HCT116 (cell line): ENCODE measurements around the gene FLVCR2. TPM values are rescaled to one million over a fixed set of nuclear protein-coding genes. Genes with fewer than 3 reads are reported as not detected.

Source experiments
- ATAC-seq: fragments of 200-7000 bp; cut with Tn5 transposase; 2 replicates; pipeline ENCODE4 v1.9.1; 2020; ENCODE audit warnings: mild to moderate bottlenecking, moderate library complexity
- BruUV-seq: library from RNA; stranded (reverse); fragments of 400-500 nt; replicated peaks from 2 replicates; lab custom pipeline; 2021; lab: Mats Ljungman, UMichigan
- CTCF ChIA-PET: fragments of 300-600 bp; sonication (Branson Sonifier 250); formaldehyde crosslinking; loops from one replicate; lab custom pipeline; 2021; ENCODE audit warnings: antibody characterized with exemption; lab: Charles Lee
- POLR2A ChIA-PET: fragments of 300-600, 350-600 bp; sonication (Branson Sonifier 250); formaldehyde crosslinking; loops from one replicate; lab custom pipeline; 2021; ENCODE audit warnings: antibody characterized with exemption; lab: Charles Lee
- RAD21 ChIA-PET, 2 experiments: fragments of 300-600 bp; sonication (Branson Sonifier 250); formaldehyde crosslinking; loops; one replicate each; lab custom pipeline; 2023; ENCODE audit warnings: low total read pairs in 2 of 2; ENCODE audit not compliant: uncharacterized antibody in 2 of 2, unreplicated experiment in 2 of 2, low non-redundant PET in 1 of 2; lab: Charles Lee
- DNase-seq: peaks from one replicate; pipeline ENCODE4 v3.0.0-alpha.2; 2010; ENCODE audit warnings: low read depth, low spot score
- H2AFZ ChIP-seq: fragments of 200-600 bp; shearing (Covaris generic), sonication (generic); 2 replicates; pipeline ENCODE4 v1.6.1; 2017; ENCODE audit warnings: low read depth, mixed run types, mixed read lengths, antibody characterized with exemption, low read length; ENCODE audit not compliant: poor library complexity, severe bottlenecking
- H3K27ac ChIP-seq: 2 replicates; pipeline ENCODE4 v1.5.1; 2012; ENCODE audit warnings: low read depth, low read length
- H3K27me3 ChIP-seq: fragments of 200-600 bp; sonication (generic); 2 replicates; pipeline ENCODE4 v1.6.1; 2016; ENCODE audit warnings: mixed run types, low read length, mixed read lengths; ENCODE audit not compliant: insufficient read depth
- H3K36me3 ChIP-seq, 2 experiments: fragments of 200-500 bp in 1 of 2; fragments of 200-600 bp in 1 of 2; sonication (Bioruptor generic) in 1 of 2; sonication (generic) in 1 of 2; 2 replicates each; pipeline versions ENCODE4 v1.5.1 to v1.6.1; 2014 to 2016; ENCODE audit warnings: low read length in 2 of 2, inconsistent platforms in 1 of 2, mixed read lengths in 1 of 2, mixed run types in 1 of 2; ENCODE audit not compliant: insufficient read depth in 2 of 2, control insufficient read depth in 1 of 2
- H3K4me1 ChIP-seq, 2 experiments: fragments of 200-600 bp in 1 of 2; sonication (generic) in 1 of 2; 2 replicates each; pipeline versions ENCODE4 v1.5.1 to v1.6.1; 2012 to 2017; ENCODE audit warnings: low read length in 2 of 2, inconsistent platforms in 1 of 2, mild to moderate bottlenecking in 1 of 2, mixed read lengths in 1 of 2, mixed run types in 1 of 2, moderate library complexity in 1 of 2; ENCODE audit not compliant: insufficient read depth in 2 of 2, control insufficient read depth in 1 of 2
- H3K4me2 ChIP-seq: fragments of 200-600 bp; sonication (generic); 2 replicates; pipeline ENCODE4 v1.6.1; 2017; ENCODE audit warnings: mixed run types, low read length, mixed read lengths
- H3K4me3 ChIP-seq, 2 experiments: fragments of 200-600 bp in 1 of 2; sonication (generic) in 1 of 2; replicated peaks in 1 of 2; 2 replicates each; pipeline ENCODE4 v1.5.1; 2011 to 2016; ENCODE audit warnings: low read length in 2 of 2, control low read depth in 1 of 2, low read depth in 1 of 2, mild to moderate bottlenecking in 1 of 2, mixed read lengths in 1 of 2, mixed run types in 1 of 2
- H3K79me2 ChIP-seq: fragments of 200-600 bp; sonication (generic); 2 replicates; pipeline ENCODE4 v1.6.1; 2017; ENCODE audit warnings: mild to moderate bottlenecking, mixed run types, low read length, moderate library complexity, mixed read lengths; ENCODE audit not compliant: insufficient read depth
- H3K9ac ChIP-seq: fragments of 200-600 bp; sonication (generic); 2 replicates; pipeline ENCODE4 v1.6.1; 2016; ENCODE audit warnings: low read length, mixed read lengths
- H3K9me2 ChIP-seq: fragments of 200-600 bp; sonication (generic), shearing (Covaris generic); 2 replicates; pipeline ENCODE4 v1.6.1; 2017; ENCODE audit warnings: mixed run types, mild to moderate bottlenecking, moderate library complexity; ENCODE audit not compliant: insufficient read depth
- H3K9me3 ChIP-seq, 2 experiments: fragments of 200-500 bp in 1 of 2; fragments of 200-600 bp in 1 of 2; sonication (Bioruptor generic) in 1 of 2; sonication (generic) in 1 of 2; 2 replicates each; pipeline ENCODE4 v1.6.1; 2014 to 2017; ENCODE audit warnings: low read length in 2 of 2, mixed read lengths in 2 of 2, inconsistent platforms in 1 of 2, low read depth in 1 of 2, mild to moderate bottlenecking in 1 of 2, mixed run types in 1 of 2, moderate library complexity in 1 of 2; ENCODE audit not compliant: control insufficient read depth in 1 of 2, insufficient read depth in 1 of 2
- H4K20me1 ChIP-seq: fragments of 200-600 bp; sonication (generic), shearing (Covaris generic); 2 replicates; pipeline ENCODE4 v1.6.1; 2017; ENCODE audit warnings: mixed run types, mild to moderate bottlenecking, moderate library complexity; ENCODE audit not compliant: insufficient read depth
- ATF3 ChIP-seq: IDR thresholded peaks from 2 replicates; pipeline ENCODE4 v1.6.1; 2012
- CBX3 ChIP-seq: IDR thresholded peaks from 2 replicates; pipeline ENCODE4 v1.6.1; 2012; ENCODE audit warnings: low read depth
- CEBPB ChIP-seq: IDR thresholded peaks from 2 replicates; pipeline ENCODE4 v1.6.1; 2012; ENCODE audit warnings: low read depth
- ELF1 ChIP-seq: IDR thresholded peaks from 2 replicates; pipeline ENCODE4 v1.6.1; 2012; ENCODE audit warnings: low read depth, borderline replicate concordance
- EZH2 ChIP-seq: fragments of 200-600 bp; sonication (generic); IDR thresholded peaks from 2 replicates; pipeline ENCODE4 v1.6.1; 2017; ENCODE audit warnings: antibody characterized with exemption, mixed run types
- JUND ChIP-seq: IDR thresholded peaks from 2 replicates; pipeline ENCODE4 v1.6.1; 2012
- POLR2A ChIP-seq: IDR thresholded peaks from 2 replicates; pipeline ENCODE4 v1.7.0; 2011; ENCODE audit warnings: borderline replicate concordance; ENCODE audit not compliant: insufficient read depth, insufficient read length; ENCODE audit errors: extremely low read depth
- POLR2AphosphoS5 ChIP-seq: IDR thresholded peaks from 2 replicates; pipeline ENCODE4 v1.6.1; 2011; ENCODE audit warnings: mild to moderate bottlenecking, low read depth, low read length, moderate library complexity
- RAD21 ChIP-seq: IDR thresholded peaks from 2 replicates; pipeline ENCODE4 v1.6.1; 2012; ENCODE audit warnings: low read depth, mild to moderate bottlenecking
- REST ChIP-seq: IDR thresholded peaks from 2 replicates; pipeline ENCODE4 v1.6.1; 2012; ENCODE audit warnings: low read depth
- SIN3A ChIP-seq: IDR thresholded peaks from 2 replicates; pipeline ENCODE4 v1.6.1; 2012; ENCODE audit warnings: low read depth
- SP1 ChIP-seq: IDR thresholded peaks from 2 replicates; pipeline ENCODE4 v1.6.1; 2012; ENCODE audit warnings: low read depth
- SRF ChIP-seq: IDR thresholded peaks from 2 replicates; pipeline ENCODE4 v1.6.1; 2012; ENCODE audit warnings: low read depth
- intact Hi-C: fragments of 100-400 bp; cut with micrococcal nuclease; formaldehyde crosslinking; loops from 2 replicates; pipeline ENCODE4 v1.10.0; 2022
- total RNA-seq: library from RNA; stranded (reverse); gene quantifications from one replicate; pipeline ENCODE4 v1.2.1, GENCODE V29; 2021; ENCODE audit not compliant: unreplicated experiment
- TF ChIP-seq, protein P1 (sequence below): IDR thresholded peaks from 2 replicates; pipeline ENCODE4 v1.6.1; 2012

Gene FLVCR2
- total RNA-seq, 1 experiment from 2014 or later = 0.84 TPM

DNA sequence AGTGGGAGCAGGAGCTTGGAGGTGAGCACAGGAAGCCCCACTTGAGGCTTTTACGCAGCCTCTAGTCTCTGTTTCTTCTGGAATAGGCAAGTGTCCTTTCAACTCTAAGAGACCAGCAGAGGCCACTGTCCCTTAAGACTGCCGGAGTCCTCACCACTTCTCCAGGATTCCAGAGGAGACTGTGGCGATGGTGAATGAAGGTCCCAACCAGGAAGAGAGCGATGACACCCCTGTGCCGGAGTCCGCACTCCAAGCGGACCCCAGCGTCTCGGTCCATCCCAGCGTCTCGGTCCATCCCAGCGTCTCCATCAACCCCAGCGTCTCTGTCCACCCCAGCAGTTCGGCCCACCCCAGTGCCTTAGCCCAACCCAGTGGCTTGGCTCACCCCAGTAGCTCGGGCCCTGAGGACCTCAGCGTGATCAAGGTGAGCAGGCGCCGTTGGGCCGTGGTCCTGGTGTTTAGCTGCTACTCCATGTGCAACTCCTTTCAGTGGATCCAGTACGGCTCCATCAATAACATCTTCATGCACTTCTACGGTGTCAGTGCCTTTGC lies 442 bp downstream of the FLVCR2 start:
- no peaks in the 10 kb centered on the region for H3K79me2 ChIP-seq
- peak overlapping the region; percentile 22; the same call in 1 of the 2 replicates for H3K9ac ChIP-seq
- H3K27ac ChIP-seq = no peak overlapping the region; the same call in 1 of the 2 replicates
- intact Hi-C loops = no loop called here
- no peaks in the 10 kb centered on the region for H3K36me3 ChIP-seq
- CTCF ChIA-PET = interaction anchor here (1.1 to 6.3 kb wide), 6 partner anchors 10 to 774 kb away, joined by 3 to 84 read pairs (median 14); partner anchors contain the start of genes ERG28 and TTLL5
- TF ChIP-seq JUND (no peak), RAD21 (peak; percentile 8; the same call in 1 of the 2 replicates), POLR2AphosphoS5 (no peak)
- no peak overlapping the region for H2AFZ ChIP-seq
- H3K27me3 ChIP-seq = 0 out of 2 replicates have a peak, but pooled peaks cover 7% of the 10 kb centered on the region
- peaks cover 9 to 19% of the 10 kb centered on the region in 2 experiments; a peak in 3 of 4 replicates for H3K4me1 ChIP-seq
- POLR2A ChIA-PET = no interaction called here
- RAD21 ChIA-PET = interaction anchor here (0.6 to 2.1 kb wide), 3 partner anchors 76 to 415 kb away, joined by 3 to 9 read pairs (median 6); partner anchors contain the start of genes ERG28 (in 1 of the 2) and TTLL5 (in 1 of the 2)
- no peaks in the 10 kb centered on the region for H3K9me3 ChIP-seq
- H4K20me1 ChIP-seq = no peaks in the 10 kb centered on the region
- no peaks in the 10 kb centered on the region for H3K9me2 ChIP-seq
- ATAC-seq = peak; percentile 20; the same call in 1 of the 2 replicates
- peak overlapping the region; percentile 93 for H3K4me2 ChIP-seq
- H3K4me3 ChIP-seq = peak overlapping the region; percentile 50 to 65
- BruUV-seq = no TSS peak
- no peak for DNase-seq

DNA sequence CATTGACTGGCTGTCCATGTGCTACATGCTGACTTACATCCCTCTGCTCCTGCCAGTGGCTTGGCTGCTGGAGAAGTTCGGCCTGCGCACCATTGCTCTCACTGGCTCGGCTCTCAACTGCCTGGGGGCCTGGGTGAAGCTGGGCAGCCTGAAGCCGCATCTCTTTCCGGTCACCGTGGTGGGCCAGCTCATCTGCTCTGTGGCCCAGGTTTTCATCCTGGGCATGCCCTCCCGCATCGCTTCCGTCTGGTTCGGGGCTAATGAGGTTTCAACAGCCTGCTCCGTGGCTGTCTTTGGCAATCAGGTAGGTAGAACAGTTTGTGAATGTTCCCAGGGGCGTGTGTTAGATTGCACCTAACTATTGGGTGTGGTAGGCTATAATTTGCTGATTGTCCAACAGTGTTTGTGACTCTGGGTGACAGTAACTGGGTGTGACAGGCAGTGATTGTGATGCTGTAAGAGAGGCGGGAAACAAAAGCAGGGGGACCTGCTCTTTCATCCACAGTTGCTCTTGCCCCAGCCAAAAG lies 981 bp downstream of the FLVCR2 start:
- Histone ChIP-seq H3K27ac (no peak overlapping the region), H3K27me3 (0 out of 2 replicates have a peak, but pooled peaks cover 7% of the 10 kb centered on the region), H3K9me3 (no peaks in the 10 kb centered on the region), H3K4me2 (peak overlapping the region; percentile 93; the same call in 1 of the 2 replicates), H3K4me3 (no peak overlapping the region), H3K9me2 (no peaks in the 10 kb centered on the region), H2AFZ (no peak overlapping the region), H3K36me3 (no peaks in the 10 kb centered on the region), H4K20me1 (no peaks in the 10 kb centered on the region), H3K9ac (no peak overlapping the region), H3K79me2 (no peaks in the 10 kb centered on the region), H3K4me1 (peaks cover 9 to 19% of the 10 kb centered on the region in 2 experiments; a peak in 3 of 4 replicates)
- no peak for ATAC-seq
- CTCF ChIA-PET = interaction anchor here (3.7 to 6.3 kb wide), 2 partner anchors 75 to 81 kb away, joined by 21 to 84 read pairs; partner anchors contain the start of genes ERG28 and TTLL5
- DNase-seq = no peak
- no TSS peak for BruUV-seq
- intact Hi-C loops = no loop called here
- POLR2A ChIA-PET = no interaction called here
- RAD21 ChIA-PET = interaction anchor here in 1 of 2 experiments (2.0 kb wide), 1 partner anchor 75 kb away, joined by 9 read pairs; no protein-coding TSS in a partner anchor
- no peak for TF ChIP-seq SP1
- TF ChIP-seq JUND = no peak
- no peak for TF ChIP-seq POLR2A
- no peak for TF ChIP-seq CBX3
- TF ChIP-seq, protein P1, sequence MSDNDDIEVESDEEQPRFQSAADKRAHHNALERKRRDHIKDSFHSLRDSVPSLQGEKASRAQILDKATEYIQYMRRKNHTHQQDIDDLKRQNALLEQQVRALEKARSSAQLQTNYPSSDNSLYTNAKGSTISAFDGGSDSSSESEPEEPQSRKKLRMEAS = no peak
- no peak for TF ChIP-seq REST
- TF ChIP-seq CEBPB = no peak
- no peak for TF ChIP-seq EZH2
- no peak for TF ChIP-seq ELF1
- TF ChIP-seq SRF = no peak
- no peak for TF ChIP-seq SIN3A
- no peak for TF ChIP-seq ATF3
- TF ChIP-seq RAD21 = no peak
